GM23338 (cell line): ENCODE results near the gene CHAT.
A peak's percentile ranks its signal among the peaks of the same experiment; 100 is the strongest.

ENCODE experiments used
- CREB1 ChIP-seq: fragments of 250-450 bp; sonication (Bioruptor Pico); IDR thresholded peaks from 2 replicates; pipeline ENCODE4 v1.5.0; 2020; ENCODE audit warnings: low read depth, mild to moderate bottlenecking, moderate library complexity
- EZH2 ChIP-seq: fragments of 200-600 bp; sonication (generic); IDR thresholded peaks from one replicate; pipeline ENCODE4 v1.8.0; 2017; ENCODE audit warnings: antibody characterized with exemption, mild to moderate bottlenecking, low read depth; ENCODE audit not compliant: unreplicated experiment
- EZH2phosphoT487 ChIP-seq: fragments of 200-600 bp; sonication (generic); IDR thresholded peaks from one replicate; pipeline ENCODE4 v1.8.1; 2018; ENCODE audit warnings: antibody characterized with exemption; ENCODE audit not compliant: unreplicated experiment
- JUNB ChIP-seq: IDR thresholded peaks from one replicate; pipeline ENCODE4 v1.6.1; 2016; ENCODE audit warnings: antibody characterized with exemption; ENCODE audit not compliant: unreplicated experiment
- POLR2AphosphoS5 ChIP-seq: IDR thresholded peaks from 2 replicates; pipeline ENCODE4 v1.6.1; 2016; ENCODE audit warnings: antibody characterized with exemption, low read depth
- TF ChIP-seq, protein P1 (sequence below), 2 experiments: fragments of 200-600 bp in 1 of 2; sonication (generic) in 1 of 2; conservative IDR thresholded peaks; 2 replicates each; pipeline versions ENCODE4 v1.5.1 to v1.6.1; 2016 to 2017; ENCODE audit warnings: antibody characterized with exemption in 2 of 2, low read depth in 2 of 2, mild to moderate bottlenecking in 2 of 2, moderate library complexity in 1 of 2
- TF ChIP-seq, protein P2 (sequence below): IDR thresholded peaks from one replicate; pipeline ENCODE4 v1.6.1; 2018; ENCODE audit warnings: antibody characterized with exemption; ENCODE audit not compliant: unreplicated experiment

DNA sequence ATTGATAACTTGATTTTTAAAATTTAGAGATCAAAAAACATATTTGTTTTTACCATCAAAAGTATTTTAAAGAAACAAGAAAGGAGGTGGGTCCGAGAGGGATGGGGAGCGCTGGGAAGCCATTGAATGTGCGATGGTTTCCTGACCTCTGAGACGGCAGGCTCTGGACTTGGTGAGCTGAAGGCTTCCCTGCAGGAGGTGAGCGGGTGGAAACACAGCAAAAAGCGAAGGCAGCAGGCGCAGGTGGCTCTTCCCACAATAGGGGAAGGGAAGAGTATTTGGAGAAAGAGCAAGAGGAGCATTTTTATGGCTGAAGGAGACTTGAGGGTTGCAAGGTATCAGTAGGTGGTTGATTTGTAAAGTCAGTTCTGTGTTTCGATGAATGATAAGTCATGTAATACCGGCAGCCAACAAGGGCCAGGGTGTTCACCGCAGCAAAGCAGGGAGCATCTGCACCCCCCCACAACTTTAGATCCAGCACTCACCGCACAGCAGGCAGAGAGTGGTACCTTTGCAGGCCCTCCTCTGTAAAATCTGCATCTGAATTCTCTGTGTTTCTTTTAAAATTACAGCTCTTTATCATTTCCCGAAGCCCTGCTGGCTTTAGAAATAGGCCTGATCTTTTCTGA lies 76.2 kb downstream of the CHAT start:
- TF ChIP-seq, protein P1, sequence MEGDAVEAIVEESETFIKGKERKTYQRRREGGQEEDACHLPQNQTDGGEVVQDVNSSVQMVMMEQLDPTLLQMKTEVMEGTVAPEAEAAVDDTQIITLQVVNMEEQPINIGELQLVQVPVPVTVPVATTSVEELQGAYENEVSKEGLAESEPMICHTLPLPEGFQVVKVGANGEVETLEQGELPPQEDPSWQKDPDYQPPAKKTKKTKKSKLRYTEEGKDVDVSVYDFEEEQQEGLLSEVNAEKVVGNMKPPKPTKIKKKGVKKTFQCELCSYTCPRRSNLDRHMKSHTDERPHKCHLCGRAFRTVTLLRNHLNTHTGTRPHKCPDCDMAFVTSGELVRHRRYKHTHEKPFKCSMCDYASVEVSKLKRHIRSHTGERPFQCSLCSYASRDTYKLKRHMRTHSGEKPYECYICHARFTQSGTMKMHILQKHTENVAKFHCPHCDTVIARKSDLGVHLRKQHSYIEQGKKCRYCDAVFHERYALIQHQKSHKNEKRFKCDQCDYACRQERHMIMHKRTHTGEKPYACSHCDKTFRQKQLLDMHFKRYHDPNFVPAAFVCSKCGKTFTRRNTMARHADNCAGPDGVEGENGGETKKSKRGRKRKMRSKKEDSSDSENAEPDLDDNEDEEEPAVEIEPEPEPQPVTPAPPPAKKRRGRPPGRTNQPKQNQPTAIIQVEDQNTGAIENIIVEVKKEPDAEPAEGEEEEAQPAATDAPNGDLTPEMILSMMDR (conservative IDR thresholded peaks at IDR 0.05; ENCODE audit: low read depth in 2 of 2), result no peak
- TF ChIP-seq EZH2phosphoT487 (no peak), CREB1 (CRISPR knock-in tag) (no peak), POLR2AphosphoS5 (0 out of 2 replicates have a peak, but pooled peaks have one; percentile 38), EZH2 (no peak), JUNB (no peak)
- TF ChIP-seq, protein P2, sequence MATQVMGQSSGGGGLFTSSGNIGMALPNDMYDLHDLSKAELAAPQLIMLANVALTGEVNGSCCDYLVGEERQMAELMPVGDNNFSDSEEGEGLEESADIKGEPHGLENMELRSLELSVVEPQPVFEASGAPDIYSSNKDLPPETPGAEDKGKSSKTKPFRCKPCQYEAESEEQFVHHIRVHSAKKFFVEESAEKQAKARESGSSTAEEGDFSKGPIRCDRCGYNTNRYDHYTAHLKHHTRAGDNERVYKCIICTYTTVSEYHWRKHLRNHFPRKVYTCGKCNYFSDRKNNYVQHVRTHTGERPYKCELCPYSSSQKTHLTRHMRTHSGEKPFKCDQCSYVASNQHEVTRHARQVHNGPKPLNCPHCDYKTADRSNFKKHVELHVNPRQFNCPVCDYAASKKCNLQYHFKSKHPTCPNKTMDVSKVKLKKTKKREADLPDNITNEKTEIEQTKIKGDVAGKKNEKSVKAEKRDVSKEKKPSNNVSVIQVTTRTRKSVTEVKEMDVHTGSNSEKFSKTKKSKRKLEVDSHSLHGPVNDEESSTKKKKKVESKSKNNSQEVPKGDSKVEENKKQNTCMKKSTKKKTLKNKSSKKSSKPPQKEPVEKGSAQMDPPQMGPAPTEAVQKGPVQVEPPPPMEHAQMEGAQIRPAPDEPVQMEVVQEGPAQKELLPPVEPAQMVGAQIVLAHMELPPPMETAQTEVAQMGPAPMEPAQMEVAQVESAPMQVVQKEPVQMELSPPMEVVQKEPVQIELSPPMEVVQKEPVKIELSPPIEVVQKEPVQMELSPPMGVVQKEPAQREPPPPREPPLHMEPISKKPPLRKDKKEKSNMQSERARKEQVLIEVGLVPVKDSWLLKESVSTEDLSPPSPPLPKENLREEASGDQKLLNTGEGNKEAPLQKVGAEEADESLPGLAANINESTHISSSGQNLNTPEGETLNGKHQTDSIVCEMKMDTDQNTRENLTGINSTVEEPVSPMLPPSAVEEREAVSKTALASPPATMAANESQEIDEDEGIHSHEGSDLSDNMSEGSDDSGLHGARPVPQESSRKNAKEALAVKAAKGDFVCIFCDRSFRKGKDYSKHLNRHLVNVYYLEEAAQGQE, result no peak
